GM19463 (cell line): Measurements from ENCODE around the gene MPO.

Experiments used
- ATAC-seq: cut with Tn5 transposase; IDR thresholded peaks from one replicate; pipeline ENCODE4 v1.9.1; 2021; ENCODE audit warnings: mild to moderate bottlenecking, moderate library complexity; ENCODE audit not compliant: unreplicated experiment

MPO gene

GRCh38 chr17:58307468-58308172, 26.9 kb upstream of the MPO start:
- ATAC-seq, result no peak

GRCh38 chr17:58306131-58306951, 25.6 kb upstream of the MPO start:
- no peak for ATAC-seq

DNA sequence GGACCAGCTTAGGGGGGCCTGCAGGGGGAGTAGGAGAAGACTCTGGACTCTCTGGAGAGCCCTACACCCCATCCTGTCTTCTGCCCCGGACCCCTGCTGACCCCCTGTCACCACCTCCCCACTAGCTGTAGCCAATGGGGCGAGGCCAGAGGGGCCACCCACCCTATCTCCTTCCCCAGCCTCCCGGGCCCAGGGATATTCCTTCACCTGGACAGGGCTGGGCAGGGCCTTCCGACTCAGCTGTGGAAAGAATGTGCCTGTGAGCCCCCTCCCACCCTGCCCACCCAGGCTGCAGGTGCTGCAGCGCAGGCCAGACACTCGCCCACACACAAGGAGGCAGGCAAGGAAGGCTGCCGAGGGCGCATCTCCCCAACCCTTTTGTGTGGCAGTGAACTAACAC, 24.9 kb upstream of the MPO start:
- no peak for ATAC-seq

GRCh38 chr17:58304750-58305486, 24.2 kb upstream of the MPO start:
- no peak for ATAC-seq

GRCh38 chr17:58303971-58304749, 23.4 kb upstream of the MPO start:
- peak; percentile 48 for ATAC-seq

- ATAC-seq, result no peak
These were observed 22.3 kb upstream of the MPO start for GRCh38 chr17:58302919-58303585.

DNA sequence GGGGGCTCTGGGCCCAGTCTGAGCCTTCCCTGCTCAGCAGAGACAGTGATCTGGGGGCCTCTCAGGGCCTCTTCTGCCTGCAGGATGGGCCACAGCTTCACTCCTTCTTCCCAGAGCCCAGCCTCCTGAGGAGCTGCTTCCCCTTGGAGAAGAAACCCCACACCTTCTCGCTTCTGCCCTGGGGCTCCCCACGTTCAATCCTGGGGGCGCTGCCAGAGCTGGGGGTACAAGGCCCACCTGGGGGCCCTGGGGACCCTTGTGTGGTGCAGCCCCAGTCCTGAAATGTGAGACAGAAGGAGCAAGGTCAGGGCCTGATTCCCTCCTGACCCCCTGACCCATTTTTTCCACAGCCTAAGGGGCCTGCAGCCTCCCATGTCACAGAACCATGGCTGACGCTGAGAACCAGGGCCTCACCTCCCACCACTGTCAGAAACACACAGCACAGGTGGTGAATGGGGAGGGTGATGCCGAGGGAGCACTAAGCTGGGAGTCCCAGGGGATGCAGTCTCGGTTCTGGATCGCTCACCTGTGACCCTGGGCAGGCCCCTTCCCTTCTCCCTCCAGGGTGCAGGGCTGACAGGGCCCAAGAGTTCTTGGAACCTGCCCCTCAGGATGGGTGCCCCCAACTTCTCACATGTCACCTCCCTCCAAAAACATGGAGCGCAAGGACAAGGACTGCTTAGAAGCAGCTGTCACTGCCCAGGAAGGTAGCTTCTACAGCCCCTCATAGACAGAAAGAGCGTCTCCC, 21.6 kb upstream of the MPO start:
- no peak for ATAC-seq

- ATAC-seq, result no peak
These were observed 20.9 kb upstream of the MPO start for GRCh38 chr17:58301504-58302150.

DNA sequence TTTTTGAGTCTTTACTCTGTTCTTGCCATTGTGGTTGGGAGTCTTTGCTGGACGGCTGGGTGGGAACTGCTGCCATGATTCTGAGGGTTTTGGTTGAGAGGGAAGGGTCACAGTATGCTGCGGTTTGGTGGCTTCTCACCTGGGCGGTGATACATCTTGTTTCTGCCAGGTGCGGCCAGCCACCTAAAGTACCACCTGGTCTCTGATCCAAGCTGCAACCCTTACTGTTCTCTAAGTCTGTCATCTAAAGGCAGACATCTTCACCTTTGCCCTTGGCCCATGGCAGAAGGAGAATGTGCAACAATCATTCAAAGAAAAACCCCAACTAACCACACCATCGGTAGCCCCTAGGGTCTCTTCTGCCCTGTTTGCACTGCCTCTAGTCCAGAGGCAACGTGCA, 19.6 kb upstream of the MPO start:
- ATAC-seq, result no peak

DNA sequence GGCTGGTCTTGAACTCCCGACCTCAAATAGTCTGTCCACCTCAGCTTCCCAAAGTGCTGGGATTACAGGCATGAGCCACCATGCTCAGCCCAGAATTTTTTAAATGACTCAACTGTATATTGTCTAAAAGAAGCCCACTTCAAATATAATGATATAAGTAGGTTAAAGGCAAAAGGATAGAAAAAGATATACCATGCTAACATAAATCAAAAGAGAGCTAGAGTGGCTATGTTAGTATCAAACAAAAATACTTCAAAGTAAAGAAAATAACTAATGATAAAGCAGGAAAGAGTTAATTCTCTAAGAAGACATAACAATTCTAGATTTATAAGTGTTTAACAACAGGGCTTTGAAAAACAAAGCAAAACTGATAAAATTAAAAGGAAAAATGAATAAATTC, 13.3 kb upstream of the MPO start:
- ATAC-seq, result no peak

DNA sequence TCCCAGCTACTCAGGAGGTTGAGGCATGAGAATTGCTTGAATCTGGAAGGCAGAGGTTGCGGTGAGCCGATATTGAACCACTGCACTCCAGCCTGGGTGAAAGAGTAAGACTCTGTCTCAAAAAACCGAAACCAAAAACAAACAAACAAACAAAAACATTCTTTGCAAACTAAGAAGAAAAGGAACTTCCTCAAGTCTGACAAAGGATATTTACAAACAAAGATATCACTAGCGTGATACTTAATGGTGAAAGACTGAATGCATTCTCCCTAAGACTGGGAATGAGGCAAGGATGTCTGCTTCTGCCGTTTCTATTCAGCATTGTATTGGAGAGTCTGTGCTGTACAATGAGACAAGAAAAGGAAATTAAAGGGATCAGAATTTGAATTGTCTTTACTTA, 10.5 kb upstream of the MPO start:
- no peak for ATAC-seq

DNA sequence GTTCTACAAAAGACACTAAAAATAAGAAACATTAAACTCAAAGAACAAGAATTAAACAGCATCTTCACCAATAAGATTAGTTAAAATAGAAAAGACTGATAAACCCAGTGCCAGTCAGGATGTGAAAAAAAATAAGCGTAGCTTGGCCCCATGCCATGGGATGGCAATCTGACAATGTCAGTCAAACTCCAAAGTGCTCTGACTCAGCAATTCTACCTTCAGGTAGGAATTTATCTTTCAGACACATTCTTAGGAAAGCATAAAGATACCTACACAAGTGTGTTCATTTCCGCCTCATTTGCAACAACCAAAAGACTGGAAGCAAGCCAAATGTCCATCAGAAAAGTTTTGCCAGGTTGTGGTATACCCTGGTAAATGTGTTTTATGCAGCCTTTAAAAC, 9.1 kb upstream of the MPO start:
- no peak for ATAC-seq

DNA sequence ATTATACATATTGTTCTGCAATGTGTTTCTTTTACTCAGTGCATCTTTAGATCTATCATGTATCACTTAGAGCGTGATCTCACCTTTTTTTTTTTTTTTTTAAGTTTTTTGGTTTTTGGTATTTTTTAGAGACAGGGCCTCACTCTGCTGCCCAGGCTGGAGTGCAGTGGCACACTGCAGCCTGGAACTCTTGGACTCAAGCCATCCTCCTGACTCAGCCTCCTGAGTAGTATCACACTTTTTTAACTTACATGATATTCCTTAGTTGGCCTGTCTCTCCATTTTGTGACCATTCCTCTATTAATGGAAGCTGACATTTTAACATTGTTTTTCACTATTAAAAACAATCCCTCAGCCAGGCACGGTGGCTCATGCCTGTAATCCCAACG, 4.7 kb upstream of the MPO start:
- no peak for ATAC-seq

DNA sequence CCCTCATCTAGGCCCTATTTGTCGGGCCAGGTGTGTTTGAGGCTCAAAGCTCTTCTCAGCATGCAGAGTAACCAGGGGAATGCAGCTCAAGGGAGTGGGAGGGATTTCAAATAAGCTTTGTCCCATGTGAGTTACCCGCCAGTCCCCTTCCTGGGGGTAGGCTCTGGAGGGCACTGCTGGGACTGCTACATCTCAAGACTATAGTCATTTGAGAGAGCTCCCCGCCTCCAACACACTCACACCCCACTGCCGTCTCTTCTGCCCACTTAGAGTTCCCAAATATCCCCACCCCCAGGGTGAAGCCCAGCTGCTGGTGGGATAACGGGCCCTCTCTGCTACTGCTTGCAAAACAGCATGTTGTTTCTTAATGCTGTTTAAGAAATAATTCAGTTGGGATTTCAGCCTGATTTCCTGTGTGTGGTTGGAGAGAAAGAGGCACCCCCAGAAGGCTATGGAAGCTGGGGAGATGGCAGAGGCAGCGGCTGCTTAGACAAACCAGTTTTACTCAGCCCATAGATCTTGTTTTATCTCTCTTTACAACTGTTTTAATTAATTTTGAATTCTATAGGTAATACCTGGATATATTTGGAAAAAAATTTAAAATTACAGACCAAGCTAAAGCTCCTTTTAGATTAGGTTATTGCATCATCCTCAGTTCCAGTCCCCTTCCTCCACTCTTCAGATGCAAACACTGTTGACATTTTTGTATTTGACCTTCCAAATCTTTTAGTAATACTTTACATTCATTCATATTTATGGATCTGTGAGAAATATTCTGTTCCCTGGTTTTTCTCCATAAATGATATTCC, 4.1 kb upstream of the MPO start:
- ATAC-seq, result no peak

DNA sequence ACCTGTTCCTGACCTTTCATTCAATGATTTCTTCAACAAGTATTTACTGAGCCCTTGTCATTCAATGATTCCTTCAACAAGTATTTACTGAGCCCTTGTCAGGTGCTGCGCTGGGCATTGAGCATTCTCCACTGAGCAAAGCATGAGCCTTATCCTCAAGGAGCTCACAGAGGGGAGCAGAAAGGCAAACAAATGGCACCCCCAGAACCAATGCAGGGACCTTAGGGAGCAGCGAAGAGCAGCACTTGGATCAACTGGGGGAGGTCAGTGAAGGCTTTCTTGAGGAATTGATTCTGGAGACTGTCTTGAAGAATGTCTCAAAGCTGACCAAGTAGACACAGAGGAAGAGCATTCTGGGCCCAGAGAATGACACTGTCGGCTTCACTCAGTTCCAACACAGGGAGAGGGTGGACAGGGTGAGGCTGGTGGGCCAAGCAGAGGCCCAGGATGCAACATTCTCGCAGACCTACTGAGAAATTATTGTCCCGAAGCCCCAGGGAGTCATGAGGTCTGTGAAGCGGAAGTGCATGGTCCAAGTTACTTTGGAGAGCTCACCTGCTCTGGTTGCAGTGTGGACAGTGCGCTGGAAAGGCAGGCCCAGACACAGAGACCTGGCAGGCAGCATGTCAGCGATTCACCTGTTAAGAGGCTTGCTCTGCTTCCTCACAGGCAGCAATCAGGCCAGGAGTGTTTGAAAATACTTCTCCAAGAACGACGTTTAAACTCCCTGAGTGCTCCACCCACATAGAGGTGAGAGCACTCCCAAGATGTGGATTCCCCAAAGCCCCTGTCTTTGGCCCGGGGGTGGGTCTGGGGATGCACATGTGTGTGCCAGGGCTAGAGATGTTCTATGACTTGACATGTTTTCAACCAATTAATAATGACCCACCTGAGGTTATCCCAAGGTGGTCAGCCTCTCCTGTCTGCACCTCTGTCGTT, 3.2 kb upstream of the MPO start:
- ATAC-seq, result no peak

GRCh38 chr17:58282442-58282841, 1.7 kb upstream of the MPO start:
- ATAC-seq, result no peak

DNA sequence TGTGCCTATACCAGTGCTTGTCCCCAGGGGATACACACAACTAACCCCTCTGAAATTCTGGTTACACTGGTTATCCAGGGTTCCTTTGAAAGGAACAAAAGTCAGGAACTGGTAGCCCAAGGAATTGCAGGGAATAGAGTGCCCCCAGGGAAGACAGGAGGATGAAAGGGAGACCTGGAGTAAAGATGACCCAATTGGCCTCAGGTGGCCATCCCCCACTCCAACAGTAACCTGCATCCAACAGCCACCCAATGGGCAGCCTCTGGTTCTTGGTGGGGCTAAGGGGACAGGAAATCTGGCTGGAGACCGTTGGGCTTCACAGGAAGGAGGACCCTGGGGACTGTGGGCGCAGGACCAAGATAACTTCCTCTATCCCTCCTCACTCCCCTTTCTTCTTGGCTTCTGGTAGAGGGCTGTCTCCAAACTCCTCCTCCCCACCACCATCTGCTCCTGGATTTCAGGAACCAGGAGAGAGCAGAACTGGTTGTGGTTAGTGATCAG, 826 bp upstream of the MPO start:
- no peak for ATAC-seq
